RWPE2 (cell line): ENCODE results near the gene HORMAD2.

ENCODE experiments used
- ATAC-seq: fragments of 200-7000 bp; cut with Tn5 transposase; 3 replicates; pipeline ENCODE4 v1.9.1; 2021; ENCODE audit warnings: low read depth
- DNase-seq: peaks from one replicate; pipeline ENCODE4 v3.0.0-alpha.2; 2020; ENCODE audit warnings: low spot score
- H3K27ac ChIP-seq: fragments of 450-650 bp; 2 replicates; pipeline ENCODE4 v1.5.1; 2017; ENCODE audit warnings: mild to moderate bottlenecking; ENCODE audit not compliant: poor library complexity, severe bottlenecking
- H3K27me3 ChIP-seq: fragments of 250-450 bp; sonication (Bioruptor Pico); 2 replicates; pipeline ENCODE4 v1.5.1; 2021; ENCODE audit warnings: mild to moderate bottlenecking, moderate library complexity; ENCODE audit not compliant: insufficient read depth, poor library complexity, severe bottlenecking
- H3K36me3 ChIP-seq: fragments of 250-450 bp; sonication (Bioruptor Pico); 2 replicates; pipeline ENCODE4 v1.5.1; 2020; ENCODE audit warnings: low read depth, mild to moderate bottlenecking, moderate library complexity
- H3K4me1 ChIP-seq: fragments of 250-450 bp; sonication (Bioruptor Pico); 2 replicates; pipeline ENCODE4 v1.5.1; 2021; ENCODE audit warnings: mild to moderate bottlenecking, moderate library complexity; ENCODE audit not compliant: insufficient read depth, poor library complexity, severe bottlenecking
- H3K4me3 ChIP-seq: fragments of 250-450 bp; sonication (Bioruptor Pico); 2 replicates; pipeline ENCODE4 v1.5.1; 2021; ENCODE audit warnings: mild to moderate bottlenecking, moderate library complexity; ENCODE audit not compliant: severe bottlenecking
- H3K9me3 ChIP-seq: fragments of 250-450 bp; sonication (Bioruptor Pico); 2 replicates; pipeline ENCODE4 v1.5.1; 2021; ENCODE audit warnings: mild to moderate bottlenecking, moderate library complexity; ENCODE audit not compliant: severe bottlenecking
- CTCF ChIP-seq: fragments of 450-650 bp; IDR thresholded peaks from one replicate; pipeline ENCODE4 v1.5.1; 2017; ENCODE audit warnings: mild to moderate bottlenecking, moderate library complexity; ENCODE audit not compliant: poor library complexity, severe bottlenecking

Gene HORMAD2

DNA sequence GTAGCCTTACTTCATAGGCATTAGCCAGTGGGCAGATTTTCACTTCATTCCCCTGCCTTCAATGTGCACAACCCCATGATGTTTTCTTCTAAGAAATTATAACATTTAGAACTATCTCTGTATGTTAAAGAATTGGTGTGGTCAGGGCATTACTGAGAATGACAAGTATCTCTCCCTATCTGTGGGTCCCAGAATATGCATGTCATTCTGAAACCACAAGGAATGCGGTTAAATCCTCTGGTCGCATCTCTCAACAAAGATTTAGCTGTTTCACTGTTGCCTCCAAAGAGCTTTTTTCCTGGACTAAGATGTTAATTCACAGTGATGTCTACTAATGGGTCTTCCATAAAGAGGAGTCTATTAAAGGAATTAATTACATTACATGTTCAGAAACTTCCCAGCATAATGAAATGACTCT, 103.6 kb downstream of the HORMAD2 start:
- Histone ChIP-seq H3K36me3 (no peaks in the 10 kb centered on the region), H3K27me3 (no peaks in the 10 kb centered on the region), H3K4me3 (no peak overlapping the region), H3K9me3 (no peaks in the 10 kb centered on the region), H3K4me1 (no peaks in the 10 kb centered on the region), H3K27ac (no peak overlapping the region)
- no peak for ATAC-seq
- TF ChIP-seq CTCF, result no peak
- DNase-seq, result no peak

DNA sequence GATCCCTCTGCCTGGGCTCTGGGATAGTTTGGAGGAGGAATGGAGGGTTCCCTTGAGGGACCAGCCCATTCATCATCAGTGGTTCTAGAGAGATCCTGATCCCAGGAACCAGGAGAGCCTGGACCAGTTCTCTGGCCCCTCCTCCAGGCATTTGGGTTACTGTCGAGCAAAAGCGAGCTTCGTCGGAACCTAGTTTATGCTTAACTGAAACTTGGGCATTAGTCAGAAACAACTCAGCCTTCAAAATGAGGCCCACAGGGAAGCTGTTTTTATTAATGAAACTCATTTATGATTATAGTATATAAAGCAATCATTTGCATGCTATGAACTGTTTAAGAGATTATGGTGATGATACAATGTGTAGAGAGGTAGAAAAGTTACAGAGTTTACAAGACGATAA, 104.9 kb downstream of the HORMAD2 start:
- H3K4me1 ChIP-seq, result no peaks in the 10 kb centered on the region
- no peaks in the 10 kb centered on the region for H3K9me3 ChIP-seq
- ATAC-seq (no peak), DNase-seq (no peak)
- no peak overlapping the region for H3K4me3 ChIP-seq
- H3K27me3 ChIP-seq, result no peaks in the 10 kb centered on the region
- H3K27ac ChIP-seq, result no peak overlapping the region
- TF ChIP-seq CTCF, result no peak
- no peaks in the 10 kb centered on the region for H3K36me3 ChIP-seq

DNA sequence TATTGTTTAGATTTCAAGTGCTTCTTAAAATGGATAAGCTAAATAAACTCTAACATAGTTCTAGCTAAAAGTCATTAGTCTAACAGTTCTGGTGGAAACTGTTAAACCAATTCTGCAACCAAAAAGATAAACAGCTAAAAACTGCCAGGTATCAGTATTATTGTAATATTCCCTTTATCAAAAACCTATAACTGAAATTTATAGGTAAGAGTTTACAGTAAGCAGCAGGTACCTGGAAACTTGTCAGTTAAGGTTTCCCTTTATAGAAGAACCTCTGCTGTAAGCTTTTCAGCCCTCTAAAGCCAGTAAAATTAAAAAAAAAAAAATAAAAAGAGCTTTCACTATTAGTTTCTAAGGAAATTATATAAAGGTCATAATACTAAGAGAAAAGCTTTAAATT, 105.3 kb downstream of the HORMAD2 start:
- Histone ChIP-seq H3K27ac (no peak overlapping the region), H3K4me1 (no peaks in the 10 kb centered on the region), H3K4me3 (no peak overlapping the region), H3K36me3 (no peaks in the 10 kb centered on the region), H3K9me3 (no peaks in the 10 kb centered on the region), H3K27me3 (no peaks in the 10 kb centered on the region)
- DNase-seq, result no peak
- TF ChIP-seq CTCF, result no peak
- no peak for ATAC-seq

GRCh38 chr22:30186041-30186440, 105.8 kb downstream of the HORMAD2 start:
- no peaks in the 10 kb centered on the region for H3K9me3 ChIP-seq
- no peak overlapping the region for H3K27ac ChIP-seq
- DNase-seq (no peak), ATAC-seq (no peak)
- H3K4me3 ChIP-seq, result no peak overlapping the region
- H3K36me3 ChIP-seq, result no peaks in the 10 kb centered on the region
- no peaks in the 10 kb centered on the region for H3K4me1 ChIP-seq
- no peak for TF ChIP-seq CTCF
- no peaks in the 10 kb centered on the region for H3K27me3 ChIP-seq

- Histone ChIP-seq H3K27me3 (no peaks in the 10 kb centered on the region), H3K27ac (no peak overlapping the region), H3K36me3 (no peaks in the 10 kb centered on the region), H3K9me3 (no peaks in the 10 kb centered on the region), H3K4me3 (no peak overlapping the region), H3K4me1 (no peaks in the 10 kb centered on the region)
- TF ChIP-seq CTCF, result no peak
- ATAC-seq (no peak), DNase-seq (no peak)
Measured at GRCh38 chr22:30186510-30186909, 106.2 kb downstream of the HORMAD2 start.
